Psoas muscle (tissue), 8 donors: ENCODE measurements around the gene TRIM54. TPM values are rescaled to one million over a fixed set of nuclear protein-coding genes. Genes with fewer than 3 reads are reported as not detected.

ENCODE experiments used
- ATAC-seq, 4 donors: fragments of 200-7000 bp; cut with Tn5 transposase; one replicate each; pipeline ENCODE4 v1.9.1; 2020; ENCODE audit warnings: moderate library complexity in 3 of 4, mild to moderate bottlenecking in 2 of 4
- DNase-seq, 2 donors: peaks; one replicate each; pipeline ENCODE4 v3.0.0-alpha.2; 2020
- H3K27ac ChIP-seq: fragments of 200-600 bp; one replicate; pipeline ENCODE4 v1.8.0; 2022
- H3K27me3 ChIP-seq, 3 donors: fragments of 200-600 bp in 1 of 3; one replicate each; pipeline versions ENCODE4 v1.6.1 to v1.8.0; 2013 to 2022; ENCODE audit warnings: low read length in 2 of 3, mild to moderate bottlenecking in 2 of 3, moderate library complexity in 1 of 3; ENCODE audit not compliant: insufficient read depth in 3 of 3
- H3K36me3 ChIP-seq, 2 donors: fragments of 200-600 bp in 1 of 2; one replicate each; pipeline versions ENCODE4 v1.6.1 to v1.8.0; 2013 to 2022; ENCODE audit warnings: low read depth in 1 of 2, mild to moderate bottlenecking in 1 of 2, moderate library complexity in 1 of 2; ENCODE audit not compliant: insufficient read depth in 1 of 2
- H3K4me1 ChIP-seq: fragments of 200-600 bp; one replicate; pipeline ENCODE4 v1.8.0; 2022
- H3K4me3 ChIP-seq: fragments of 200-600 bp; one replicate; pipeline ENCODE4 v1.8.0; 2022; ENCODE audit warnings: mild to moderate bottlenecking
- H3K9me3 ChIP-seq: fragments of 200-600 bp; one replicate; pipeline ENCODE4 v1.8.0; 2022
- CTCF ChIP-seq: fragments of 200-600 bp; IDR thresholded peaks from one replicate; pipeline ENCODE4 v1.8.0; 2022; ENCODE audit warnings: antibody characterized with exemption
- WGBS, 3 donors: extraction: QIAGEN DNeasy Blood & Tissue Kit; methylation state at CpG; one replicate each; pipeline versions ENCODE4 v1.1.6 to v1.1.7; 2013; 5-methylcytosine and 5-hydroxymethylcytosine counted together
- intact Hi-C, 2 donors: fragments of 100-400 bp; cut with DNase I; formaldehyde crosslinking; loops; one replicate each; pipeline versions ENCODE4 v1.11.0 to v1.14.2; 2022
- polyA plus RNA-seq, 3 donors: library from polyadenylated mRNA; stranded (reverse); fragments of 200-250 nt; gene quantifications; one replicate each; pipeline ENCODE4 v1.2.3, GENCODE V29; 2013
- total RNA-seq, 4 donors: library from RNA; stranded (reverse); fragmentation: NEBNext Ultra II Directional in 2 of 4; extraction: Animal tissue kit (Norgen Biotek cat#: 25700) in 2 of 4; gene quantifications; one replicate each; pipeline versions ENCODE4 v1.2.1 to v1.2.4, GENCODE V29; 2021 to 2023
- donor health status: healthy with polysubstance abuse.
- donor health status: DM: no; HTN: no; CAD: no; lungs with moderate emphysema.
- donor health status: Bipolar disorder and iron deficiency.
- donor health status: healthy.
- donor health status: DM: yes; HTN: yes; CAD: no.
- donor health status: DM: no; HTN: no; CAD: no.
- donor health status: DM: no; HTN: no; CAD: no.
- donor health status: DM: yes; HTN: yes; CAD: no.

Gene TRIM54
- total and polyA plus RNA-seq, 7 donors = 136 to 784 (median 387) TPM

- Histone ChIP-seq H3K36me3 (peaks cover 0 to 74% of the 10 kb centered on the region in 2 donors), H3K4me3 (peak overlapping the region; percentile 11), H3K27me3 (no peaks in the 10 kb centered on the region), H3K9me3 (no peaks in the 10 kb centered on the region), H3K4me1 (peaks cover 10% of the 10 kb centered on the region), H3K27ac (peak overlapping the region; percentile 53)
- intact Hi-C loops = loop anchor here in 1 of 2 donors (10.0 kb wide), 1 partner anchor 332 kb away; the partner anchor contains the start of gene MAPRE3
- no peak for TF ChIP-seq CTCF
- WGBS, 3 donors = 23 to 34% (median 26%) methylated on average over 13 to 14 of the region's 14 CpGs
- DNase-seq = no peak
- ATAC-seq = no peak
These were observed 25.0 kb downstream of the TRIM54 start for GRCh38 chr2:27307287-27307544.

- no peaks in the 10 kb centered on the region for H3K9me3 ChIP-seq
- peaks cover 0 to 69% of the 10 kb centered on the region in 2 donors for H3K36me3 ChIP-seq
- DNase-seq = peak in 1 of 2 donors; percentile 66
- ATAC-seq = peak; percentile 4 to 9 (median 5)
- WGBS, 3 donors = 25 to 30% (median 25%) methylated on average over 44 to 75 of the region's 75 CpGs
- no peak for TF ChIP-seq CTCF
- H3K27me3 ChIP-seq = no peaks in the 10 kb centered on the region
- intact Hi-C loops = loop anchor here in 1 of 2 donors (10.0 kb wide), 1 partner anchor 333 kb away; the partner anchor contains the start of gene MAPRE3
- H3K4me1 ChIP-seq = peaks cover 5% of the 10 kb centered on the region
- H3K27ac ChIP-seq = peak overlapping the region; percentile 53
- H3K4me3 ChIP-seq = no peak overlapping the region
These were observed 25.5 kb downstream of the TRIM54 start for GRCh38 chr2:27307545-27308358.

GRCh38 chr2:27308359-27308881 lies 26.2 kb downstream of the TRIM54 start, which contains the start of gene UCN:
TSS of gene UCN (minus strand) at chr2:27308445. CDS start at chr2:27307895, 550 bp downstream.
- Histone ChIP-seq H3K27me3 (no peaks in the 10 kb centered on the region), H3K4me3 (no peak within 1 kb of the TSS), H3K36me3 (peaks cover 0 to 65% of the 10 kb centered on the region in 2 donors), H3K4me1 (peaks cover 5% of the 10 kb centered on the region), H3K27ac (peak within 1 kb of the TSS; percentile 53), H3K9me3 (no peaks in the 10 kb centered on the region)
- intact Hi-C loops = loop anchor here in 1 of 2 donors (10.0 kb wide), 1 partner anchor 334 kb away; the partner anchor contains the start of gene MAPRE3
- ATAC-seq (peak; percentile 6 to 25 (median 10)), DNase-seq (peak; percentile 53 to 76)
- TF ChIP-seq CTCF = no peak
- WGBS, 3 donors = 41 to 45% (median 41%) methylated on average over 20 to 25 of the region's 25 CpGs

DNA sequence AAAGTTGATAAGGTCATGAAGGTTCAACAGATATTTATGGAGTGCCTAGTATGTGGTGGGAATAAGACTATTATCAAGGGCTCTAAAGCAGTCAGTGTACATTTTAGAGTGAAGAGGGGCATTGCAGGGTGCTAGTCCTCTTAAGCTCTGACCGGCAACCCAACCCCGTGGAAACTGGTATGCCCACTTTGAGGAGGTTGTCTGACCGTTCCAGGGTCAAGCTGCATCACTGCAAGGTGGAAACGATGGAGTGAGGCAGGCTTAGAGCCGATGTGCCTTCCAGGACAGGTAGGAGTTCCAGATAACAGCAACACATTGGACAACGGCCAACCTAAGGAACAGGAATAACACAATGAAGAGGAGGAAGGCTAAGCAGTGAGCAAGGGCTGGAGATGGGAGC lies 27.4 kb downstream of the TRIM54 start:
- 80 to 94% (median 81%) methylated on average over 6 of the region's 6 CpGs for WGBS, 3 donors

More for the DNA sequence above, 27.4 kb downstream of the TRIM54 start:
- no peaks in the 10 kb centered on the region for H3K9me3 ChIP-seq
- peaks cover 6% of the 10 kb centered on the region for H3K4me1 ChIP-seq
- intact Hi-C loops = loop anchor here in 1 of 2 donors (10.0 kb wide), 1 partner anchor 335 kb away; the partner anchor contains the start of gene MAPRE3
- TF ChIP-seq CTCF = no peak
- no peak for DNase-seq
- no peak overlapping the region for H3K4me3 ChIP-seq
- ATAC-seq = no peak
- H3K27ac ChIP-seq = peak overlapping the region; percentile 30
- peaks cover 0 to 53% of the 10 kb centered on the region in 2 donors for H3K36me3 ChIP-seq
- no peaks in the 10 kb centered on the region for H3K27me3 ChIP-seq
